Mucosa of stomach (tissue), 1 donor: ENCODE measurements around the gene UQCRC1.
A peak's percentile ranks its signal among the peaks of the same experiment; 100 is the strongest.

Source experiments
- H3K27me3 ChIP-seq: one replicate; pipeline ENCODE4 v1.7.0; 2013; ENCODE audit warnings: mild to moderate bottlenecking, low read length; ENCODE audit not compliant: control insufficient read depth, insufficient read depth
- H3K36me3 ChIP-seq: one replicate; pipeline ENCODE4 v1.7.0; 2013; ENCODE audit warnings: low read length; ENCODE audit not compliant: control insufficient read depth, insufficient read depth
- H3K4me1 ChIP-seq: one replicate; pipeline ENCODE4 v1.7.0; 2013; ENCODE audit warnings: mild to moderate bottlenecking, low read length; ENCODE audit not compliant: control insufficient read depth, insufficient read depth
- H3K4me3 ChIP-seq: one replicate; pipeline ENCODE4 v1.7.0; 2013; ENCODE audit warnings: low read length
- H3K9ac ChIP-seq: one replicate; pipeline ENCODE4 v1.7.0; 2013; ENCODE audit warnings: mild to moderate bottlenecking, low read length, moderate library complexity
- H3K9me3 ChIP-seq: one replicate; pipeline ENCODE4 v1.7.0; 2013; ENCODE audit warnings: mild to moderate bottlenecking, low read length, moderate library complexity; ENCODE audit not compliant: control insufficient read depth
- donor health status: Pancreatic carcinoma.

Gene UQCRC1

GRCh38 chr3:48631516-48632448 lies 22.3 kb upstream of the UQCRC1 start:
- H3K4me3 ChIP-seq, result no peak overlapping the region
- no peak overlapping the region for H3K9ac ChIP-seq
- H3K36me3 ChIP-seq, result no peaks in the 10 kb centered on the region
- H3K27me3 ChIP-seq, result no peaks in the 10 kb centered on the region
- H3K4me1 ChIP-seq, result peaks cover 18% of the 10 kb centered on the region
- no peaks in the 10 kb centered on the region for H3K9me3 ChIP-seq

- H3K9ac ChIP-seq, result no peak overlapping the region
- H3K4me3 ChIP-seq, result no peak overlapping the region
- no peaks in the 10 kb centered on the region for H3K27me3 ChIP-seq
- H3K36me3 ChIP-seq, result no peaks in the 10 kb centered on the region
- no peaks in the 10 kb centered on the region for H3K9me3 ChIP-seq
- H3K4me1 ChIP-seq, result peaks cover 10% of the 10 kb centered on the region
Observed at GRCh38 chr3:48630833-48631232, 21.4 kb upstream of the UQCRC1 start.

- Histone ChIP-seq H3K27me3 (no peaks in the 10 kb centered on the region), H3K36me3 (no peaks in the 10 kb centered on the region), H3K4me3 (no peak overlapping the region), H3K9ac (no peak overlapping the region), H3K4me1 (peaks cover 8% of the 10 kb centered on the region), H3K9me3 (no peaks in the 10 kb centered on the region)
Observed at GRCh38 chr3:48630407-48630806, 21.0 kb upstream of the UQCRC1 start.

GRCh38 chr3:48629894-48630293 lies 20.4 kb upstream of the UQCRC1 start:
- no peak overlapping the region for H3K4me3 ChIP-seq
- no peaks in the 10 kb centered on the region for H3K27me3 ChIP-seq
- peaks cover 8% of the 10 kb centered on the region for H3K4me1 ChIP-seq
- no peak overlapping the region for H3K9ac ChIP-seq
- no peaks in the 10 kb centered on the region for H3K9me3 ChIP-seq
- no peaks in the 10 kb centered on the region for H3K36me3 ChIP-seq

- no peaks in the 10 kb centered on the region for H3K27me3 ChIP-seq
- peaks cover 10% of the 10 kb centered on the region for H3K4me1 ChIP-seq
- H3K4me3 ChIP-seq, result no peak overlapping the region
- H3K36me3 ChIP-seq, result no peaks in the 10 kb centered on the region
- no peak overlapping the region for H3K9ac ChIP-seq
- H3K9me3 ChIP-seq, result no peaks in the 10 kb centered on the region
Observed at GRCh38 chr3:48628277-48629017, 19.0 kb upstream of the UQCRC1 start.

GRCh38 chr3:48625600-48625999 lies 16.2 kb upstream of the UQCRC1 start:
- H3K36me3 ChIP-seq, result no peaks in the 10 kb centered on the region
- H3K4me3 ChIP-seq, result no peak overlapping the region
- no peaks in the 10 kb centered on the region for H3K27me3 ChIP-seq
- no peak overlapping the region for H3K9ac ChIP-seq
- H3K9me3 ChIP-seq, result no peaks in the 10 kb centered on the region
- peaks cover 11% of the 10 kb centered on the region for H3K4me1 ChIP-seq

GRCh38 chr3:48624767-48625166 lies 15.3 kb upstream of the UQCRC1 start:
- no peaks in the 10 kb centered on the region for H3K9me3 ChIP-seq
- peaks cover 13% of the 10 kb centered on the region for H3K4me1 ChIP-seq
- H3K36me3 ChIP-seq, result no peaks in the 10 kb centered on the region
- no peaks in the 10 kb centered on the region for H3K27me3 ChIP-seq
- no peak overlapping the region for H3K9ac ChIP-seq
- H3K4me3 ChIP-seq, result no peak overlapping the region

GRCh38 chr3:48623851-48624547 lies 14.6 kb upstream of the UQCRC1 start:
- peak overlapping the region; percentile 39 for H3K9ac ChIP-seq
- no peaks in the 10 kb centered on the region for H3K36me3 ChIP-seq
- H3K9me3 ChIP-seq, result no peaks in the 10 kb centered on the region
- H3K4me1 ChIP-seq, result peaks cover 16% of the 10 kb centered on the region
- no peaks in the 10 kb centered on the region for H3K27me3 ChIP-seq
- no peak overlapping the region for H3K4me3 ChIP-seq

- Histone ChIP-seq H3K9me3 (peaks cover 9% of the 10 kb centered on the region), H3K4me3 (no peak within 1 kb of the TSS), H3K36me3 (no peaks in the 10 kb centered on the region), H3K4me1 (peaks cover 16% of the 10 kb centered on the region), H3K9ac (no peak within 1 kb of the TSS), H3K27me3 (no peaks in the 10 kb centered on the region)
Observed at GRCh38 chr3:48621461-48621869, 12.0 kb upstream of the UQCRC1 start, which contains the start of gene TMEM89. Gene TMEM89, minus strand, starts transcription at chr3:48621769. Its CDS starts 13 bp downstream, at chr3:48621756.

- H3K4me3 ChIP-seq, result no peak overlapping the region
- H3K36me3 ChIP-seq, result no peaks in the 10 kb centered on the region
- peaks cover 16% of the 10 kb centered on the region for H3K4me1 ChIP-seq
- H3K9ac ChIP-seq, result no peak overlapping the region
- no peaks in the 10 kb centered on the region for H3K27me3 ChIP-seq
- H3K9me3 ChIP-seq, result peaks cover 9% of the 10 kb centered on the region
Observed at GRCh38 chr3:48619541-48620524, 10.4 kb upstream of the UQCRC1 start.

GRCh38 chr3:48617559-48617958 lies 8.1 kb upstream of the UQCRC1 start:
- Histone ChIP-seq H3K4me3 (no peak overlapping the region), H3K9me3 (peaks cover 9% of the 10 kb centered on the region)

More at GRCh38 chr3:48617559-48617958, 8.1 kb upstream of the UQCRC1 start:
- Histone ChIP-seq H3K27me3 (no peaks in the 10 kb centered on the region), H3K4me1 (peaks cover 6% of the 10 kb centered on the region), H3K36me3 (no peaks in the 10 kb centered on the region), H3K9ac (no peak overlapping the region)
